BLaER1 (cell line): ENCODE results near the gene TOPAZ1.

Source experiments
- H3K27ac ChIP-seq: shearing (Covaris generic); formaldehyde crosslinking; 2 replicates; pipeline ENCODE4 v1.8.1; 2022
- H3K27me3 ChIP-seq: shearing (Covaris generic); formaldehyde crosslinking; 2 replicates; pipeline ENCODE4 v1.8.1; 2022
- H3K36me3 ChIP-seq: shearing (Covaris generic); formaldehyde crosslinking; 2 replicates; pipeline ENCODE4 v1.8.1; 2022
- H3K4me1 ChIP-seq: shearing (Covaris generic); formaldehyde crosslinking; 2 replicates; pipeline ENCODE4 v1.8.1; 2022
- H3K4me2 ChIP-seq: shearing (Covaris generic); formaldehyde crosslinking; 2 replicates; pipeline ENCODE4 v1.8.1; 2022
- H3K4me3 ChIP-seq: shearing (Covaris generic); formaldehyde crosslinking; 2 replicates; pipeline ENCODE4 v1.8.1; 2022
- H3K9ac ChIP-seq: shearing (Covaris generic); formaldehyde crosslinking; 2 replicates; pipeline ENCODE4 v1.8.1; 2022
- H3K9me3 ChIP-seq: shearing (Covaris generic); formaldehyde crosslinking; 2 replicates; pipeline ENCODE4 v1.8.1; 2022
- H4K20me1 ChIP-seq: shearing (Covaris generic); formaldehyde crosslinking; 2 replicates; pipeline ENCODE4 v1.8.1; 2022
- Cebpa-rat ChIP-seq: shearing (Covaris generic); IDR thresholded peaks from 2 replicates; pipeline ENCODE4 v1.8.1; 2022

TOPAZ1 gene

DNA sequence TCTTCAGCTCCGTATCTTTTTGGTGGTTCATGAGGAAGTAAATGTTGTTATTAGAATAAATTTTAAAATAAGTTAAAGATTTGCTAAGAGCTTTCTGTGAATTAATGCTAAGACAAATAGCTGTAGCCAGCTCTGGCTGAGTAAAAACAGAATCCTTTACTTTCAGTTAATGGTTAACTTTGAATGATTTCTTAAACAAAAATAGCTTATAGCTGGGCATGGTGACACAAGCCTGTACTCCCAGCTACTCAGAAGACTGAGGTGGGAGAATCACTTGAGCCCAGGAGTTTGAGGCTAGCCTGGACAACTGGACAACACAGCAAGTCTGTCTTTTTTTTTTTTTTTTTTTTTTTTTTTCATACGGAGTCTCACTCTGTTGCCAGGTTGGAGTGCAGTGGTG lies 121.9 kb downstream of the TOPAZ1 start:
- Histone ChIP-seq H3K4me3 (no peak overlapping the region), H3K36me3 (peaks cover 17% of the 10 kb centered on the region), H3K27me3 (no peaks in the 10 kb centered on the region), H3K9ac (no peak overlapping the region), H3K9me3 (no peaks in the 10 kb centered on the region), H4K20me1 (no peaks in the 10 kb centered on the region), H3K4me2 (no peak overlapping the region), H3K4me1 (no peaks in the 10 kb centered on the region), H3K27ac (no peak overlapping the region)
- no peak for TF ChIP-seq Cebpa-rat

DNA sequence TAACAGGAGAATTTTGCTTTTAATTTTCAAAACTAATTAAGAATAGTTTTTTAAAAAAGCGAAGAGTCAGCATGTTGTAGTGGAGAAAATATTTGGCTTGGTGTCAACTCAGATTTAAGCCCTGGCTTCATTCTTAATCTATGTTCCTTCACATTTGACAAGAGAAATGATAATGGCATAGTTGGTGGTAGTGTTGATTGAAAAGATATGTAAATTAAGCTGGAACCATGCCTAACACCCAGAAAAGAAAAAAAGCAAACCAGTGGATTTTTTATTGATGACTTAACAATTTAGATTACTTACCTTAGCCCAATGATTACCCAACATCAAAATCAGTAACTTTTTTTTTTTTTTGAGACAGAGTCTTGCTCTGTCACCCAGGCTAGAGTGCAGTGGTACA lies 124.3 kb downstream of the TOPAZ1 start:
- H3K9me3 ChIP-seq = peaks cover 2% of the 10 kb centered on the region; the same call in 1 of the 2 replicates
- TF ChIP-seq Cebpa-rat = no peak
- H4K20me1 ChIP-seq = no peaks in the 10 kb centered on the region
- no peak overlapping the region for H3K9ac ChIP-seq
- no peak overlapping the region for H3K27ac ChIP-seq
- H3K27me3 ChIP-seq = no peaks in the 10 kb centered on the region
- peaks cover 20% of the 10 kb centered on the region for H3K36me3 ChIP-seq
- H3K4me3 ChIP-seq = no peak overlapping the region
- H3K4me2 ChIP-seq = no peak overlapping the region
- no peaks in the 10 kb centered on the region for H3K4me1 ChIP-seq

DNA sequence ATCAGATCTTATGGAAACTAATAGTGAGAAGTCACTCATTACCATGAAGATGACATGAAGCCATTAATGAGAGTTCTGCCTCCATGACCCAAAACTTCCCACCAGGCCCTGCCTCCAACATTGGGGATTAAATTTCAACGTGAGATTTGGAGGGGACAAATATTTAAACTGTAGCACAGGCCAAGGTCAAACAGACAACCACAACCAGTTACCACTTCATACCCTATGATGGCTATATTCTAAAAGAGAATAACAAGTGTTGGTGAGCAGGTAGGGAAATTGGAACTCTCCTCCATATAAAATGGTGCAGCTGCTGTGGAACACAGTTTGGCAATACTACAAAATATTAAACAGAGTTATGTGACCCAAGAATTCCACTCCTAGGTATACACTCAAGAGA lies 133.8 kb downstream of the TOPAZ1 start:
- peaks cover 15% of the 10 kb centered on the region for H3K9me3 ChIP-seq
- H3K9ac ChIP-seq = no peak overlapping the region
- H3K36me3 ChIP-seq = peaks cover 20% of the 10 kb centered on the region
- H4K20me1 ChIP-seq = no peaks in the 10 kb centered on the region
- H3K4me2 ChIP-seq = no peak overlapping the region
- H3K27me3 ChIP-seq = no peaks in the 10 kb centered on the region
- no peak for TF ChIP-seq Cebpa-rat
- no peak overlapping the region for H3K27ac ChIP-seq
- H3K4me1 ChIP-seq = no peaks in the 10 kb centered on the region
- no peak overlapping the region for H3K4me3 ChIP-seq
